ENCODE measurements around the gene NPIPB9.

The NPIPB9 gene

DNA sequence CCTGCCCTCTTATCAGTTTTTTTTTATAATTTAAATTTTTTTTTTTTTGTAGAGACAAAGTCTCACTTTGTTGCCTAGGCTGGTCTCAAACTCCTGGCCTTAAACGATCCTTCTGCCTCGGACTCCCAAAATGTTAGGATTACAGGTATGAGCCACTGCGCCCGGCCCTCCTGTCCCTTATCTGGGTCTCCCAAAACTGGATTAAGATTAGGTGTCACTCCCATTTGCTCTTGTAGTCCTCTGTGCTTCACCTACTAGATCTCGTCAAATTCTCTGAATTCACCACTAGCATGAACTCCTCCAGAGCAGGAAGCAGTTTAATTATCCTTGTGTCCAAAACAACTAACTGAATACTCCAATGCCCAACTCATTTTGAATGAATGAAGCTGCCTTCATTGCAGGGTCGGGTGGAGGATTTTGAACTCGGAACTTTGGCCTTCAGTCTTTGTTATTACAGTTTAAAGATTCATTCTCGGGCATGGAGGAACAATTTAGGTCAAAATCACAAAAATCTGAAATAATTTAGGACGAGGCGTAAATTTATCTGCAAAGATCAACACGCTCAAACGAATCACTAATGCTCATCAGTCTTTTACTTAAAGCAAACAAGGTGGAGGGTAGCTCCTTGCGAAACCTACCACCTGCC, 70.4 kb downstream of the NPIPB9 start:
- H3K9me3 ChIP-seq: no peaks in the 10 kb centered on the region
- peak overlapping the region; percentile 89 to 99 for H3K4me3 ChIP-seq
- peak overlapping the region; percentile 99 to 100 for H3K27ac ChIP-seq
- TF ChIP-seq, protein P1, sequence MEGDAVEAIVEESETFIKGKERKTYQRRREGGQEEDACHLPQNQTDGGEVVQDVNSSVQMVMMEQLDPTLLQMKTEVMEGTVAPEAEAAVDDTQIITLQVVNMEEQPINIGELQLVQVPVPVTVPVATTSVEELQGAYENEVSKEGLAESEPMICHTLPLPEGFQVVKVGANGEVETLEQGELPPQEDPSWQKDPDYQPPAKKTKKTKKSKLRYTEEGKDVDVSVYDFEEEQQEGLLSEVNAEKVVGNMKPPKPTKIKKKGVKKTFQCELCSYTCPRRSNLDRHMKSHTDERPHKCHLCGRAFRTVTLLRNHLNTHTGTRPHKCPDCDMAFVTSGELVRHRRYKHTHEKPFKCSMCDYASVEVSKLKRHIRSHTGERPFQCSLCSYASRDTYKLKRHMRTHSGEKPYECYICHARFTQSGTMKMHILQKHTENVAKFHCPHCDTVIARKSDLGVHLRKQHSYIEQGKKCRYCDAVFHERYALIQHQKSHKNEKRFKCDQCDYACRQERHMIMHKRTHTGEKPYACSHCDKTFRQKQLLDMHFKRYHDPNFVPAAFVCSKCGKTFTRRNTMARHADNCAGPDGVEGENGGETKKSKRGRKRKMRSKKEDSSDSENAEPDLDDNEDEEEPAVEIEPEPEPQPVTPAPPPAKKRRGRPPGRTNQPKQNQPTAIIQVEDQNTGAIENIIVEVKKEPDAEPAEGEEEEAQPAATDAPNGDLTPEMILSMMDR (IDR thresholded peaks at IDR 0.05): no peak
- intact Hi-C loops (cut with DNase I; ENCODE audit: low total_unique reads): loop anchor here (10.0 kb wide), 1 partner anchor 267 kb away; the partner anchor contains the start of gene SGF29
- H3K4me1 ChIP-seq: peaks cover 0 to 32% (median 23%) of the 10 kb centered on the region in 4 donors
- H3K36me3 ChIP-seq: peaks cover 14 to 31% (median 17%) of the 10 kb centered on the region in 3 donors
- DNase-seq: no peak
- H3K27me3 ChIP-seq: no peaks in the 10 kb centered on the region

All from tibial artery (tissue), 4 donors.